NCI-H1417 (cell line): Measurements from ENCODE around the gene ASIC4.

Experiments used
- DNase-seq, 3 experiments: peaks; one replicate each; lab custom pipeline; 2025; lab: John Stamatoyannopoulos, UW

The ASIC4 gene

GRCh38 chr2:219566640-219567039 is 52.4 kb downstream of the ASIC4 start:
- DNase-seq: no peak

- no peak for DNase-seq
Measured at GRCh38 chr2:219567131-219567530, 52.8 kb downstream of the ASIC4 start.

GRCh38 chr2:219567791-219568361 is 53.6 kb downstream of the ASIC4 start:
- DNase-seq: no peak

DNA sequence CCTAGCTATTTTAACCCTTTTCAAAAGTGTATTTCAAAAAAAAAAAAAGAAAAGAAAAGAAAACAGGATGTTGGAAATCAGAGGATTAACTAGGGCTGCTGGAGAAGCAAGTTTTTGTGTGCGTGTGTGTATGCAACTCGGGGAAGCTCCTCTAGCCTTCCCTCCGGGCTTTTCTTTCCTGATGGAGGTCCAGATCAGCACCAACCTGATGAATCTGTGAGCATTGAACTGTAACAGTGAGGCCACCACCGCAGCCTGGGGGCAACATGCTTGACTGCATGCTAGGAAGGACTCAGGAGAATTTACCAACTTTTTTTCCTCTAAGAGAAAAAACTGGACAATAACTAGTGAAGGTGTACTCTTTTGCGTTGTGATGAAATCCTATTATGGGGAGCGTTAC is 54.8 kb downstream of the ASIC4 start:
- DNase-seq: no peak

GRCh38 chr2:219569635-219570034 is 55.4 kb downstream of the ASIC4 start:
- peak in 1 of 3 experiments; percentile 28 for DNase-seq

DNA sequence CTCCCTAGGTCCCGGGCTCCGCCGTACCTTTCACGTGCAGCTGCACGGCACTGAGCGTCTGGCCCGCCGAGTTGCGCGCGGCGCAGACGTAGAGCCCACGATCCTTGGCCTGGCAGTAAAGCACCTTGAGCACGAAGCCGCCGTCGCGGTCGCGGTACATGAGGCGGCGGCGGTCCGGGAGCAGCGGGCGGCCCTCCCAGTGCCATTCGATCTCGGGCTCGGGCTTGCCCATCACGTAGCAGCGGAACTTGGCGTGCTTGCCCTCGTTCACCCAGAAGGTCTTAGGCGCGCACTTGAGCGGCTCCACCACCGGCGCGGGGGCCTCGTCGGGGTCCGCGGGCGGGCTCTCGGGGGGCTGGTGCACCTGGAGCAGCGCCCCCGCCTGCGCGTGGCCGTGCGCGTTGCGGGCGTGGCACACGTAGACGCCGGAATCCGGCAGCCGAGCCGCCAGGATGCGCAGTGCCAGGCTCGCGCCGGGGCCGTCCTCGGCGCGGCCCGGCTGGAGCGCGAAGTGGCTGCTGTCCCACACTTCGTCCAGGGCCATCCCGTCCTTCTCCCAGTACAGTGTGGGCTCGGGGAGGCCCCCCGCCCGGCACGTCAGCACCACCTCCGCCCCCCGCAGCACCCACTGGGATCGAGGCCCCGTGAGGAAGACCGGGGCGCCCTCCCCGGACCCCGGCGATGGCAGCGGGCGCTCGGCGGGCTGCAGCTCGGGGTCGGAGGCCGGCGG is 56.1 kb downstream of the ASIC4 start:
- DNase-seq: peak in 2 of 3 experiments; percentile 75

DNA sequence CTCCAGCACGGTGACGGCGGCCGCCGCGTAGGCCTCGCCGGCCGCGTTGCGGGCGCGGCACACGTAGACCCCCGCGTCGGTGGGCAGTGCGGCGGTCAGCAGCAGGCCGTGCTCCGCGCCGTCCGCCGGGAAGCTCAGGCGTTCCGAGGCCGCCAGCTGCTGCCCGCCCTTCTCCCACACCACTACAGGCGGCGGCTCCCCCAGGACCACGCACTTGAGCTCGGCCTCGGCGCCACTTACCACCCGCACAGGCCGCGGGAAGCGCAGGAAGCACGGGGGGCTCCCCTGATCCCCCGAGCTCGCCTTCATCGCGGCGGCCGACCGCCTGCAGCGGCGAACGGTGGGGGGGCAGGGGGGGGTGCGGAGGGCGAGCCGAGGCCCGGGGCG is 56.6 kb downstream of the ASIC4 start:
- DNase-seq: peak in 2 of 3 experiments; percentile 53 to 74

- peak; percentile 65 to 89 (median 86) for DNase-seq
Measured at GRCh38 chr2:219571311-219572236, 57.3 kb downstream of the ASIC4 start, which contains the start of gene OBSL1. OBSL1 (minus strand) TSS chr2:219571539; CDS start chr2:219571232, 307 bp downstream.

GRCh38 chr2:219572237-219573001 is 58.1 kb downstream of the ASIC4 start, which contains the start of gene INHA:
INHA (plus strand) TSS chr2:219572310; CDS start chr2:219572375, 65 bp downstream.
- DNase-seq: no peak

DNA sequence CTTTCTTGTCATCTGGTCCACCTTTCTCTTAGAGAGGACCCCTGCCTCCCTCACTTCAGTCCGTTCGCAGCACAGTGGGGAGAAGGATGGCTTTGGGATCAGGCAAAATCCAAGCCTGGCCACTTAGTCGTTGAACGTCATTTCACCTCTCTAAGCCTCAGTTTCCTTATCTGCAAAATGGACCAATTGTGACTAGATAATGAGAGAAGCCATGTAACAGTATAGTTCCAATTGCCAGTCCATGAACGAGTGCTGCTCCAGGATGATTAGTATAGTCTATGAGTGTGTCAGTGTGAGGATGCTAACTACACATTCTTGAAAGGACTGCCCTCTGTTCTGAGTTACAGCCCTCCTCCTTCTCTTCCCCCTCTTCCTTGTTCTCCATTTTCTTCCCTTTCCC is 58.9 kb downstream of the ASIC4 start:
- DNase-seq: no peak

DNA sequence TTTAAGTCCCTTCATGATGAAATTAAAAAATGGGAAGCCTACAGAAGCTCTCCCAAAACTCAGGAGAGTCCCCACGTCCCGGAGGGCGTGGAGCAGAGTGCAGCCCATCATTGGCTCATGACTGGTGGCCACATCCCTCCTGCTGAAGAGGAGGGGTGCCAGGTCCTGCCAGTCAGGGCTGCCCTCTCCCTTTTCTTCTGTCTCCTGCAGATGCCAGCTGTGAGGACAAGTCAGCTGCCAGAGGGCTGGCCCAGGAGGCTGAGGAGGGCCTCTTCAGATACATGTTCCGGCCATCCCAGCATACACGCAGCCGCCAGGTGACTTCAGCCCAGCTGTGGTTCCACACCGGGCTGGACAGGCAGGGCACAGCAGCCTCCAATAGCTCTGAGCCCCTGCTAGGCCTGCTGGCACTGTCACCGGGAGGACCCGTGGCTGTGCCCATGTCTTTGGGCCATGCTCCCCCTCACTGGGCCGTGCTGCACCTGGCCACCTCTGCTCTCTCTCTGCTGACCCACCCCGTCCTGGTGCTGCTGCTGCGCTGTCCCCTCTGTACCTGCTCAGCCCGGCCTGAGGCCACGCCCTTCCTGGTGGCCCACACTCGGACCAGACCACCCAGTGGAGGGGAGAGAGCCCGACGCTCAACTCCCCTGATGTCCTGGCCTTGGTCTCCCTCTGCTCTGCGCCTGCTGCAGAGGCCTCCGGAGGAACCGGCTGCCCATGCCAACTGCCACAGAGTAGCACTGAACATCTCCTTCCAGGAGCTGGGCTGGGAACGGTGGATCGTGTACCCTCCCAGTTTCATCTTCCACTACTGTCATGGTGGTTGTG is 60.4 kb downstream of the ASIC4 start:
- DNase-seq: no peak

DNA sequence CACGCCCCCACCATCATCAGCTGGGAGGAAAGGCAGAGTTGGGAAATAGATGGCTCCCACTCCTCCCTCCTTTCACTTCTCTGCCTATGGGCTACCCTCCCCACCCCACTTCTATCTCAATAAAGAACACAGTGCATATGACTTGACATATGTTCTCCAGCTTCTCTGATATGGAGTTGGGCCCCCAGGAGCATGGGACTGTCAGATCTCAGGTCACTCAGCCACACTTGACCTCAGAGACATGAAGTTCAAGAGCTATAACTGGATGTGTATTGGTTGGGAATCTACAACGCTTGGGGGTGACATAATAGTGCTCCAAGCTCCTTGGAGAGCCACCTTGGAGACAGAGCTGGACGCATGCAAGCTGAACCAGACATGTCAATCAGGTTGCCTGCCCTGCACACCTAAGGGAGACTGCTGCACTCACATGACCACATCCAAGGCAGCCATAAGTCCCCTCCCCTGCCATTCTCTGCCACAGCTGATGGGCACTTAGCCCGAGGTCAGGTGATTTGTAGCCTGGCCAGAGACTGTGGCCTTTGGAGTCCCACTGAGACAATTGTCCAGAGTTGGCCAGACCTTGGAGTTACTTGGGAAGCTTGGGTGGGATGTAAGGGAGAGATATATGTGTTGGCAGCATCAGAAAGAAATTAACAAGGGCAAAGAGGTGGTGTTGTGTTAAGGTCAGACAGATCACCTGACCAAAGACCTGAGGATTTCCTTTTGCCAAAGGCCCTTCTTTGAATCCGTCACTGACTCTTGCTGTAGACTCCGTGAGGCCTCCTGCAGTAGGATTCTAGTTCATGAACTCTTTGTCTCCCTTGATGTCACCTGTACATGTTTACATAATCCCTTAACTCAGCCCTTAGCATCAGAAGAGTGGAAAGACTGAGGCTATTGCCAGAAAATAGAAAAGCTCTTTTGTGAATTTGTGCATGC is 61.6 kb downstream of the ASIC4 start:
- peak in 1 of 3 experiments; percentile 38 for DNase-seq

GRCh38 chr2:219576505-219577388 is 62.5 kb downstream of the ASIC4 start:
- DNase-seq: peak; percentile 56 to 65 (median 64)

DNA sequence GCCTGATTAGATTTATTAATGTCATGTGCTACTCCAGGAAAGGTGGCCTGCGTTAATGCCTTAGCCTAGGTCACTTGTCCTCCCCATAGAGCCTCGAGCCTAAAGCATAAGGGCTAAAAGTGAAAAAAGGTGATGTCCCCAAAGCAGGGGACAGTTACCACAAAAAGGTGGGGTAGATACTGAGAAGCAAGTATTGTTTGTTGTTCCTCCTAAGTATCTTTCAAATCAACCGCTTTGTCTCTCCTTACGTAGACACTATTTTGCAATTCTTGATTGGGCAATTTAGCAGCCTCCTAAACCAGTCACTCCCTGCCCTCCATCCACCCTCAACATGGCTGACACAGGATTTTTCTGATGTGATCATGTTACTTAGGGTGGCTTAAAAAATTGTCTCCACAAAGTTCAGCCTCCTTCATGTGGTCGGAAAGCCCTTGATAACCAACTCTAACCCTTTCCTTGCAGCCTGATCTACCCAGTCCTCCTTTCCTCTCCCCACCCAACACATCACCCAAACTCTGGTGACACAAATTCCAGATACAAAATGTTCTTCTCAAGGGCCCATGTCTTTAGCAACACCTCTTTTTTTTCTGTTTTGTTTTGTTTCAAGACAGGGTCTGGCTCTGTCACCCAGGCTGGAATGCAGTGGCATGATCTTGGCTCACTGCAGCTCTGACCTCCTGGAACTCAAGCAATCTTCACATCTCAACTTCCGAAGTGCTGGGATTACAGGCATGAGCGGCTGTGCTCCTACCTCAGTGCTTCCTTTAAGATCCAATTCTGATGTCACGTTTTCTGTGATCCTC is 64.7 kb downstream of the ASIC4 start:
- DNase-seq: no peak

GRCh38 chr2:219581346-219581745 is 67.1 kb downstream of the ASIC4 start:
- no peak for DNase-seq
